H9 (cell line): Measurements from ENCODE around the gene LRCH1. TPM values are rescaled to one million over a fixed set of nuclear protein-coding genes. Genes with fewer than 3 reads are reported as not detected.

Source experiments
- DNase-seq: peaks from one replicate; pipeline ENCODE4 v3.0.0-alpha.2; 2017
- H2AFZ ChIP-seq: one replicate; pipeline ENCODE4 v1.6.1; 2013; ENCODE audit warnings: mild to moderate bottlenecking, low read length, control low read depth, moderate library complexity
- H2AK5ac ChIP-seq: 2 replicates; pipeline ENCODE4 v1.6.1; 2013; ENCODE audit warnings: low read length, control low read depth, mixed read lengths; ENCODE audit not compliant: insufficient read length
- H2BK120ac ChIP-seq: one replicate; pipeline ENCODE4 v1.6.1; 2013; ENCODE audit warnings: low read depth, mild to moderate bottlenecking, low read length, control low read depth, inconsistent platforms; ENCODE audit not compliant: poor library complexity, severe bottlenecking
- H2BK12ac ChIP-seq: 2 replicates; pipeline ENCODE4 v1.6.1; 2013; ENCODE audit warnings: low read length, control low read depth, mixed read lengths, low read depth; ENCODE audit not compliant: insufficient read length
- H2BK15ac ChIP-seq: 2 replicates; pipeline ENCODE4 v1.6.1; 2013; ENCODE audit warnings: low read depth, low read length, control low read depth
- H2BK20ac ChIP-seq: one replicate; pipeline ENCODE4 v1.6.1; 2013; ENCODE audit warnings: low read depth, mild to moderate bottlenecking, low read length, control low read depth, inconsistent platforms; ENCODE audit not compliant: poor library complexity, severe bottlenecking
- H2BK5ac ChIP-seq: 2 replicates; pipeline ENCODE4 v1.6.1; 2013; ENCODE audit warnings: low read length, control low read depth, mixed read lengths; ENCODE audit not compliant: insufficient read length
- H3K14ac ChIP-seq: 2 replicates; pipeline ENCODE4 v1.6.1; 2013; ENCODE audit warnings: low read length, control low read depth; ENCODE audit not compliant: insufficient read depth
- H3K18ac ChIP-seq: 2 replicates; pipeline ENCODE4 v1.6.1; 2013; ENCODE audit warnings: low read depth, mild to moderate bottlenecking, mixed read lengths, low read length, control low read depth; ENCODE audit not compliant: insufficient read length
- H3K23ac ChIP-seq: 2 replicates; pipeline ENCODE4 v1.6.1; 2013; ENCODE audit warnings: low read length, control low read depth, mixed read lengths, low read depth; ENCODE audit not compliant: insufficient read length
- H3K23me2 ChIP-seq: 2 replicates; pipeline ENCODE4 v1.6.1; 2013; ENCODE audit warnings: low read depth, mild to moderate bottlenecking, mixed read lengths, low read length, control low read depth; ENCODE audit not compliant: insufficient read length, poor library complexity, severe bottlenecking
- H3K27ac ChIP-seq: 2 replicates; pipeline ENCODE4 v1.5.1; 2013; ENCODE audit warnings: low read length, control low read depth, mixed read lengths, low read depth; ENCODE audit not compliant: insufficient read length
- H3K27me3 ChIP-seq: 2 replicates; pipeline ENCODE4 v1.6.1; 2013; ENCODE audit warnings: low read length, control low read depth, inconsistent platforms; ENCODE audit not compliant: insufficient read depth
- H3K4ac ChIP-seq: 2 replicates; pipeline ENCODE4 v1.6.1; 2013; ENCODE audit warnings: low read depth, mild to moderate bottlenecking, control low read depth, inconsistent platforms, low read length, moderate library complexity
- H3K4me1 ChIP-seq: 2 replicates; pipeline ENCODE4 v1.6.1; 2013; ENCODE audit warnings: low read length, control low read depth, inconsistent platforms; ENCODE audit not compliant: insufficient read depth
- H3K4me2 ChIP-seq: 2 replicates; pipeline ENCODE4 v1.6.1; 2013; ENCODE audit warnings: low read length, control low read depth, mixed read lengths; ENCODE audit not compliant: insufficient read length, insufficient read depth
- H3K56ac ChIP-seq: 2 replicates; pipeline ENCODE4 v1.6.1; 2013; ENCODE audit warnings: low read depth, mild to moderate bottlenecking, mixed read lengths, low read length, control low read depth; ENCODE audit not compliant: insufficient read length
- H3K79me1 ChIP-seq: 2 replicates; pipeline ENCODE4 v1.6.1; 2013; ENCODE audit warnings: low read depth, mild to moderate bottlenecking, moderate library complexity, low read length, control low read depth, inconsistent platforms; ENCODE audit not compliant: insufficient read depth, poor library complexity, severe bottlenecking
- H3K79me2 ChIP-seq: 2 replicates; pipeline ENCODE4 v1.6.1; 2013; ENCODE audit warnings: low read length, control low read depth, inconsistent platforms; ENCODE audit not compliant: insufficient read depth
- H3K9ac ChIP-seq: 2 replicates; pipeline ENCODE4 v1.6.1; 2013; ENCODE audit warnings: low read length, control low read depth, mixed read lengths; ENCODE audit not compliant: insufficient read length; ENCODE audit errors: extremely low read depth
- H3K9me3 ChIP-seq: one replicate; pipeline ENCODE4 v1.6.1; 2013; ENCODE audit warnings: low read depth, low read length, inconsistent platforms; ENCODE audit not compliant: control insufficient read depth
- H3T11ph ChIP-seq: one replicate; pipeline ENCODE4 v1.6.1; 2013; ENCODE audit warnings: mild to moderate bottlenecking, low read length, control low read depth, inconsistent platforms
- H4K20me1 ChIP-seq: one replicate; pipeline ENCODE4 v1.6.1; 2013; ENCODE audit not compliant: control insufficient read depth, insufficient read length, insufficient read depth
- H4K5ac ChIP-seq: 2 replicates; pipeline ENCODE4 v1.6.1; 2013; ENCODE audit warnings: low read depth, mild to moderate bottlenecking, mixed read lengths, low read length, control low read depth; ENCODE audit not compliant: insufficient read length
- H4K8ac ChIP-seq: replicated peaks from 2 replicates; pipeline ENCODE4 v1.6.1; 2013; ENCODE audit warnings: low read length, control low read depth, mixed read lengths, low read depth; ENCODE audit not compliant: insufficient read length
- H4K91ac ChIP-seq: 2 replicates; pipeline ENCODE4 v1.6.1; 2013; ENCODE audit warnings: low read depth, mild to moderate bottlenecking, moderate library complexity, mixed read lengths, low read length, control low read depth; ENCODE audit not compliant: insufficient read length
- H3K27ac Mint-ChIP-seq, 3 experiments: 2 replicates in 2 of 3; 3 replicates in 1 of 3; pipeline ENCODE4 v1.8.0; 2020 to 2021; ENCODE audit warnings: mixed read lengths in 3 of 3, mild to moderate bottlenecking in 1 of 3, moderate library complexity in 1 of 3
- H3K27me3 Mint-ChIP-seq: 2 replicates; pipeline ENCODE4 v1.8.0; 2021; ENCODE audit warnings: low read depth, mild to moderate bottlenecking, moderate library complexity, mixed read lengths
- H3K36me3 Mint-ChIP-seq, 3 experiments: 2 replicates in 2 of 3; 3 replicates in 1 of 3; pipeline ENCODE4 v1.8.0; 2020 to 2021; ENCODE audit warnings: low read depth in 3 of 3, mixed read lengths in 3 of 3; ENCODE audit not compliant: insufficient read depth in 1 of 3
- H3K4me1 Mint-ChIP-seq, 2 experiments: 2 replicates each; pipeline ENCODE4 v1.8.0; 2020; ENCODE audit warnings: mixed read lengths in 2 of 2
- H3K4me3 Mint-ChIP-seq, 2 experiments: 2 replicates in 1 of 2; 3 replicates in 1 of 2; pipeline ENCODE4 v1.8.0; 2020 to 2021; ENCODE audit warnings: mild to moderate bottlenecking in 2 of 2, mixed read lengths in 2 of 2, moderate library complexity in 1 of 2
- H3K9me3 Mint-ChIP-seq, 2 experiments: 2 replicates in 1 of 2; 3 replicates in 1 of 2; pipeline ENCODE4 v1.8.0; 2020; ENCODE audit warnings: mild to moderate bottlenecking in 2 of 2, mixed read lengths in 2 of 2, moderate library complexity in 1 of 2
- CTCF ChIP-seq: fragments of 200-600 bp; sonication (generic); conservative IDR thresholded peaks from 3 replicates; pipeline ENCODE4 v1.8.0; 2021; ENCODE audit warnings: antibody characterized with exemption, mild to moderate bottlenecking
- total RNA-seq: library from RNA; stranded (reverse); gene quantifications from 2 replicates; pipeline ENCODE4 v1.2.1, GENCODE V29; 2021

Gene LRCH1
- total RNA-seq, 1 experiment from 2014 or later = 8.0 TPM

GRCh38 chr13:46665248-46665632 is 112.3 kb downstream of the LRCH1 start:
- no peaks in the 10 kb centered on the region for H3K23me2 ChIP-seq
- H3K79me2 ChIP-seq = no peaks in the 10 kb centered on the region
- H2BK15ac ChIP-seq = no peak overlapping the region
- H3K9ac ChIP-seq = no peak overlapping the region
- no peak for DNase-seq
- H3K23ac ChIP-seq = no peak overlapping the region
- H4K5ac ChIP-seq = no peak overlapping the region
- no peak overlapping the region for H2BK20ac ChIP-seq
- peaks cover 0 to 6% (median 0%) of the 10 kb centered on the region in 3 experiments; a peak in 2 of 7 replicates for H3K36me3 Mint-ChIP-seq
- no peak overlapping the region for H2BK12ac ChIP-seq
- H3K79me1 ChIP-seq = no peaks in the 10 kb centered on the region
- H3K27ac ChIP-seq = peak overlapping the region; percentile 11
- no peak overlapping the region for H3K4me3 Mint-ChIP-seq
- H3K56ac ChIP-seq = no peak overlapping the region
- H3K9me3 Mint-ChIP-seq = no peaks in the 10 kb centered on the region
- H3K27ac Mint-ChIP-seq = peak overlapping the region; percentile 17 to 94 (median 72); a peak in 5 of 7 replicates
- peaks cover 45 to 55% of the 10 kb centered on the region in 2 experiments for H3K4me1 Mint-ChIP-seq
- H3K4me2 ChIP-seq = no peak overlapping the region
- H3T11ph ChIP-seq = no peak overlapping the region
- no peaks in the 10 kb centered on the region for H3K9me3 ChIP-seq
- no peak overlapping the region for H2AK5ac ChIP-seq
- TF ChIP-seq CTCF = no peak
- H3K4ac ChIP-seq = no peak overlapping the region
- H3K18ac ChIP-seq = no peak overlapping the region
- H3K14ac ChIP-seq = no peak overlapping the region
- no peak overlapping the region for H4K91ac ChIP-seq
- H2BK5ac ChIP-seq = no peak overlapping the region
- H3K27me3 Mint-ChIP-seq = no peaks in the 10 kb centered on the region
- H2BK120ac ChIP-seq = no peak overlapping the region
- H4K20me1 ChIP-seq = no peaks in the 10 kb centered on the region
- H3K4me1 ChIP-seq = peaks cover 18% of the 10 kb centered on the region
- H3K27me3 ChIP-seq = no peaks in the 10 kb centered on the region
- no peak overlapping the region for H4K8ac ChIP-seq
- H2AFZ ChIP-seq = no peak overlapping the region
